Peyer's patch (tissue), 4 donors: Measurements from ENCODE around the gene ATMIN. TPM values are rescaled to one million over a fixed set of nuclear protein-coding genes. Genes with fewer than 3 reads are reported as not detected.

Source experiments
- DNase-seq, 3 donors: peaks; one replicate each; pipeline ENCODE4 v3.0.0-alpha.2; 2017 to 2019
- H3K27ac ChIP-seq, 4 donors: fragments of 200-600 bp; sonication (generic); one replicate each; pipeline ENCODE4 v1.5.1; 2016 to 2019
- H3K27me3 ChIP-seq, 2 donors: fragments of 200-600 bp; sonication (generic); one replicate each; pipeline ENCODE4 v1.5.1; 2019
- H3K36me3 ChIP-seq, 3 donors: fragments of 200-600 bp; sonication (generic); one replicate each; pipeline ENCODE4 v1.5.1; 2016 to 2019
- H3K4me1 ChIP-seq, 4 donors: fragments of 200-600 bp; sonication (generic); one replicate each; pipeline ENCODE4 v1.5.1; 2016 to 2019
- H3K4me3 ChIP-seq, 4 donors: fragments of 200-600 bp; sonication (generic); 1 replicate in 3 of 4; 2 replicates in 1 of 4; pipeline ENCODE4 v1.5.1; 2016 to 2019; ENCODE audit warnings: mild to moderate bottlenecking in 1 of 4
- H3K9me3 ChIP-seq, 4 donors: fragments of 200-600 bp; sonication (generic); one replicate each; pipeline ENCODE4 v1.5.1; 2016 to 2019; ENCODE audit warnings: mild to moderate bottlenecking in 1 of 4
- CTCF ChIP-seq, 6 experiments: fragments of 450-650 bp in 4 of 6; fragments of 200-600 bp in 2 of 6; sonication (generic) in 1 of 6; IDR thresholded peaks; one replicate each; pipeline ENCODE4 v1.5.1; 2017 to 2019; ENCODE audit warnings: antibody characterized with exemption in 6 of 6, mild to moderate bottlenecking in 3 of 6, moderate library complexity in 1 of 6
- POLR2A ChIP-seq, 2 donors: fragments of 450-650 bp; IDR thresholded peaks; one replicate each; pipeline ENCODE4 v1.5.1; 2017; ENCODE audit warnings: antibody characterized with exemption in 2 of 2, mild to moderate bottlenecking in 2 of 2, moderate library complexity in 2 of 2
- total RNA-seq, 4 donors: library from RNA; depleted of rRNA; stranded (reverse); fragments of >200 nt; gene quantifications; one replicate each; pipeline ENCODE4 v1.1.0, GENCODE V29; 2016

ATMIN gene
- total RNA-seq, 4 donors from 2014 or later, result 25.6 to 37.0 (median 32.6) TPM

GRCh38 chr16:81036751-81037350 lies 1.2 kb downstream of the ATMIN start:
- H3K27ac ChIP-seq, result peak overlapping the region in 1 of 4 donors; percentile 89
- H3K4me1 ChIP-seq, result peaks cover 0 to 28% (median 2%) of the 10 kb centered on the region in 4 donors
- TF ChIP-seq CTCF (IDR thresholded peaks at IDR 0.05) (no peak), POLR2A (IDR thresholded peaks at IDR 0.05) (no peak)
- H3K27me3 ChIP-seq, result no peaks in the 10 kb centered on the region
- DNase-seq, result no peak
- H3K9me3 ChIP-seq, result no peaks in the 10 kb centered on the region
- H3K4me3 ChIP-seq, result peak overlapping the region; percentile 64 to 98 (median 82)
- peaks cover 0 to 21% (median 0%) of the 10 kb centered on the region in 3 donors for H3K36me3 ChIP-seq

GRCh38 chr16:81040131-81040530 lies 4.5 kb downstream of the ATMIN start:
- DNase-seq, result no peak
- TF ChIP-seq POLR2A (IDR thresholded peaks at IDR 0.05), result no peak
- no peak for TF ChIP-seq CTCF (IDR thresholded peaks at IDR 0.05)
- Histone ChIP-seq H3K4me3 (no peak overlapping the region), H3K9me3 (no peaks in the 10 kb centered on the region), H3K4me1 (peaks cover 0 to 28% (median 2%) of the 10 kb centered on the region in 4 donors), H3K27me3 (no peaks in the 10 kb centered on the region), H3K36me3 (peaks cover 0 to 54% (median 0%) of the 10 kb centered on the region in 3 donors), H3K27ac (no peak overlapping the region)

GRCh38 chr16:81040842-81041241 lies 5.2 kb downstream of the ATMIN start:
- Histone ChIP-seq H3K4me1 (peaks cover 0 to 24% (median 0%) of the 10 kb centered on the region in 4 donors), H3K27ac (no peak overlapping the region), H3K27me3 (no peaks in the 10 kb centered on the region), H3K9me3 (no peaks in the 10 kb centered on the region), H3K36me3 (peaks cover 0 to 61% (median 0%) of the 10 kb centered on the region in 3 donors), H3K4me3 (no peak overlapping the region)
- TF ChIP-seq POLR2A (IDR thresholded peaks at IDR 0.05) (no peak), CTCF (IDR thresholded peaks at IDR 0.05) (no peak)
- no peak for DNase-seq

GRCh38 chr16:81041696-81042095 lies 6.1 kb downstream of the ATMIN start:
- no peak for DNase-seq
- Histone ChIP-seq H3K36me3 (peaks cover 0 to 63% (median 0%) of the 10 kb centered on the region in 3 donors), H3K27me3 (no peaks in the 10 kb centered on the region), H3K9me3 (no peaks in the 10 kb centered on the region), H3K27ac (no peak overlapping the region), H3K4me1 (peaks cover 0 to 21% (median 0%) of the 10 kb centered on the region in 4 donors), H3K4me3 (no peak overlapping the region)
- TF ChIP-seq CTCF (IDR thresholded peaks at IDR 0.05) (no peak), POLR2A (IDR thresholded peaks at IDR 0.05) (no peak)

GRCh38 chr16:81042821-81043220 lies 7.2 kb downstream of the ATMIN start:
- peaks cover 0 to 10% (median 0%) of the 10 kb centered on the region in 4 donors for H3K4me1 ChIP-seq

More at GRCh38 chr16:81042821-81043220, 7.2 kb downstream of the ATMIN start:
- Histone ChIP-seq H3K4me3 (no peak overlapping the region), H3K36me3 (peaks cover 0 to 63% (median 0%) of the 10 kb centered on the region in 3 donors), H3K9me3 (no peaks in the 10 kb centered on the region), H3K27ac (no peak overlapping the region), H3K27me3 (no peaks in the 10 kb centered on the region)
- TF ChIP-seq POLR2A (IDR thresholded peaks at IDR 0.05), result no peak
- TF ChIP-seq CTCF (IDR thresholded peaks at IDR 0.05), result no peak
- DNase-seq, result no peak
